SK-N-SH treated with all-trans-retinoic acid at 6 μM for 48 hours (cell line): ENCODE results near the gene NANOS1.

Source experiments
- ARNTL ChIP-seq: fragments of 450-650 bp; formaldehyde crosslinking; IDR thresholded peaks from 2 replicates; pipeline ENCODE4 v1.5.0; 2020; ENCODE audit warnings: low read depth, mild to moderate bottlenecking, moderate library complexity, borderline replicate concordance
- GLIS3 ChIP-seq: fragments of 250-450 bp; sonication (Bioruptor Pico); IDR thresholded peaks from 2 replicates; pipeline ENCODE4 v1.5.0; 2020; ENCODE audit warnings: mild to moderate bottlenecking, moderate library complexity
- RARB ChIP-seq: fragments of 250-450 bp; sonication (Bioruptor Pico); IDR thresholded peaks from 2 replicates; pipeline ENCODE4 v1.8.0; 2021; ENCODE audit warnings: mild to moderate bottlenecking, moderate library complexity
- SNAI2 ChIP-seq: fragments of 250-450 bp; sonication (Bioruptor Pico); IDR thresholded peaks from 2 replicates; pipeline ENCODE4 v1.5.0; 2020; ENCODE audit warnings: mild to moderate bottlenecking, moderate library complexity
- TF ChIP-seq, protein P1 (sequence below): fragments of 250-450 bp; sonication (Bioruptor Pico); IDR thresholded peaks from 2 replicates; pipeline ENCODE4 v1.8.0; 2020; ENCODE audit warnings: mild to moderate bottlenecking, moderate library complexity, borderline replicate concordance

- TF ChIP-seq GLIS3 (CRISPR knock-in tag) (no peak), RARB (CRISPR knock-in tag) (no peak), SNAI2 (CRISPR knock-in tag) (no peak), ARNTL (no peak)
- TF ChIP-seq, protein P1, sequence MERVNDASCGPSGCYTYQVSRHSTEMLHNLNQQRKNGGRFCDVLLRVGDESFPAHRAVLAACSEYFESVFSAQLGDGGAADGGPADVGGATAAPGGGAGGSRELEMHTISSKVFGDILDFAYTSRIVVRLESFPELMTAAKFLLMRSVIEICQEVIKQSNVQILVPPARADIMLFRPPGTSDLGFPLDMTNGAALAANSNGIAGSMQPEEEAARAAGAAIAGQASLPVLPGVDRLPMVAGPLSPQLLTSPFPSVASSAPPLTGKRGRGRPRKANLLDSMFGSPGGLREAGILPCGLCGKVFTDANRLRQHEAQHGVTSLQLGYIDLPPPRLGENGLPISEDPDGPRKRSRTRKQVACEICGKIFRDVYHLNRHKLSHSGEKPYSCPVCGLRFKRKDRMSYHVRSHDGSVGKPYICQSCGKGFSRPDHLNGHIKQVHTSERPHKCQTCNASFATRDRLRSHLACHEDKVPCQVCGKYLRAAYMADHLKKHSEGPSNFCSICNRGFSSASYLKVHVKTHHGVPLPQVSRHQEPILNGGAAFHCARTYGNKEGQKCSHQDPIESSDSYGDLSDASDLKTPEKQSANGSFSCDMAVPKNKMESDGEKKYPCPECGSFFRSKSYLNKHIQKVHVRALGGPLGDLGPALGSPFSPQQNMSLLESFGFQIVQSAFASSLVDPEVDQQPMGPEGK: no peak
Measured at GRCh38 chr10:119026301-119027110, 3.0 kb upstream of the NANOS1 start.
